HCT116 (cell line): Measurements from ENCODE around the gene PLAGL1.

ENCODE experiments used
- EZH2 ChIP-seq: fragments of 200-600 bp; sonication (generic); IDR thresholded peaks from 2 replicates; pipeline ENCODE4 v1.6.1; 2017; ENCODE audit warnings: antibody characterized with exemption, mixed run types
- POLR2A ChIP-seq: IDR thresholded peaks from 2 replicates; pipeline ENCODE4 v1.7.0; 2011; ENCODE audit warnings: borderline replicate concordance; ENCODE audit not compliant: insufficient read depth, insufficient read length; ENCODE audit errors: extremely low read depth
- RAD21 ChIP-seq: IDR thresholded peaks from 2 replicates; pipeline ENCODE4 v1.6.1; 2012; ENCODE audit warnings: low read depth, mild to moderate bottlenecking
- TF ChIP-seq, protein P1 (sequence below), 3 experiments: fragments of 200-600 bp in 1 of 3; sonication (generic) in 1 of 3; IDR thresholded peaks in 2 of 3; conservative IDR thresholded peaks in 1 of 3; 2 replicates each; pipeline ENCODE4 v1.5.1; 2012 to 2017; ENCODE audit warnings: low read depth in 2 of 3, low read length in 2 of 3, antibody characterized with exemption in 1 of 3, borderline replicate concordance in 1 of 3, control low read depth in 1 of 3, mild to moderate bottlenecking in 1 of 3, mixed read lengths in 1 of 3, mixed run types in 1 of 3, moderate library complexity in 1 of 3; ENCODE audit not compliant: insufficient read depth in 1 of 3

- no peak for TF ChIP-seq EZH2
- no peak for TF ChIP-seq POLR2A
- TF ChIP-seq, protein P1, sequence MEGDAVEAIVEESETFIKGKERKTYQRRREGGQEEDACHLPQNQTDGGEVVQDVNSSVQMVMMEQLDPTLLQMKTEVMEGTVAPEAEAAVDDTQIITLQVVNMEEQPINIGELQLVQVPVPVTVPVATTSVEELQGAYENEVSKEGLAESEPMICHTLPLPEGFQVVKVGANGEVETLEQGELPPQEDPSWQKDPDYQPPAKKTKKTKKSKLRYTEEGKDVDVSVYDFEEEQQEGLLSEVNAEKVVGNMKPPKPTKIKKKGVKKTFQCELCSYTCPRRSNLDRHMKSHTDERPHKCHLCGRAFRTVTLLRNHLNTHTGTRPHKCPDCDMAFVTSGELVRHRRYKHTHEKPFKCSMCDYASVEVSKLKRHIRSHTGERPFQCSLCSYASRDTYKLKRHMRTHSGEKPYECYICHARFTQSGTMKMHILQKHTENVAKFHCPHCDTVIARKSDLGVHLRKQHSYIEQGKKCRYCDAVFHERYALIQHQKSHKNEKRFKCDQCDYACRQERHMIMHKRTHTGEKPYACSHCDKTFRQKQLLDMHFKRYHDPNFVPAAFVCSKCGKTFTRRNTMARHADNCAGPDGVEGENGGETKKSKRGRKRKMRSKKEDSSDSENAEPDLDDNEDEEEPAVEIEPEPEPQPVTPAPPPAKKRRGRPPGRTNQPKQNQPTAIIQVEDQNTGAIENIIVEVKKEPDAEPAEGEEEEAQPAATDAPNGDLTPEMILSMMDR (IDR thresholded peaks at IDR 0.05 in 2 of 3, conservative IDR thresholded peaks at IDR 0.05 in 1 of 3; ENCODE audit: borderline replicate concordance in 1 of 3, insufficient read depth in 1 of 3, low read depth in 2 of 3, low read length in 2 of 3), result no peak
- no peak for TF ChIP-seq RAD21
Observed at GRCh38 chr6:143937668-143937970, 70.4 kb downstream of the PLAGL1 start.
